HCEC 1CT (cell line): Measurements from ENCODE around the gene PRKCH.

Experiments
- DNase-seq: peaks from one replicate; pipeline ENCODE4 v3.0.0-alpha.2; 2017

The PRKCH gene

DNA sequence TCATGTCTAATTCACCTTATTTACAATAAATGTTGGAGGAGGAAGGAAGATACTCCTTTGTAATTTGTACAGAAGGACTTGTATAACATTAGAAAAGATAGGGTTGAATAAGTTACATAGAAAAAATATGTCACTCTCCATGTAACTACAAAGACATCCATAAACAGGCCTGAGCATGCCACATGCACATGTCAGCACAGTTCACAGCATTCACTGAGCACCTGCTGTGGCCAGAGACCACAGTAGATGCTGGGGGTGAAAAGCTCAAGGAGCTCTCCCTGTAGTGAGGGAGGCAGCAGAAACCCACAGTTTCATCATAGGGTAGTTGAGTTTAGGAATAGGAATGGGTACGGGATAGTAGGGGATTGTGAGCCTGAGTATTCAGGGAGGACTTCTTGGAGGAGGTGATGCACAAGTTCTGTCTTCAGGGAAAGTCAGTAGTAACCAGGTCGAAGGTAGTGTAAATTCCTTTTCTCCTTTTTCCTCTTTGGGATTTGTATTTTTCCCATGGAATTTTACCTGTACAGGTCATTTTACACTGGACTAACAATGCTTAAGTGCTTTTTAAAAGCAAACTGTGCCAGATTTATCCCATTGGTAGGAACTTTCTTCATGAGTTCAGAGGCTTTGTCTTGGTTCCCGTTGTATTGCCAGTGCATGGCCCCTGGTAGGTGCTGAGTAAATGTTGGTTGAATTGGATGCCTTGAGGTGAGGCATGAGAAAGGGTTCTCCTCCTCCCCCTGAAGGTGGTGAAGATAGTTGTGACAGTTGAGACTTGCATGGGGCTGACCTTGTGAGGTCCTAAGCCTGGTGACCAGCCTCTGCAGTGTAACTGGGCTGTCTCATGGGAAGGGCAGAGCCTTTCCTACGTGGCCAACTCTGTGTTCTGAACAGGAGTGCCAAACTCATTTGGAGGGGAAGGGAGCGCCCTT, 20.2 kb downstream of the PRKCH start:
- DNase-seq: no peak

GRCh38 chr14:61342486-61342885, 21.1 kb downstream of the PRKCH start:
- DNase-seq: no peak

DNA sequence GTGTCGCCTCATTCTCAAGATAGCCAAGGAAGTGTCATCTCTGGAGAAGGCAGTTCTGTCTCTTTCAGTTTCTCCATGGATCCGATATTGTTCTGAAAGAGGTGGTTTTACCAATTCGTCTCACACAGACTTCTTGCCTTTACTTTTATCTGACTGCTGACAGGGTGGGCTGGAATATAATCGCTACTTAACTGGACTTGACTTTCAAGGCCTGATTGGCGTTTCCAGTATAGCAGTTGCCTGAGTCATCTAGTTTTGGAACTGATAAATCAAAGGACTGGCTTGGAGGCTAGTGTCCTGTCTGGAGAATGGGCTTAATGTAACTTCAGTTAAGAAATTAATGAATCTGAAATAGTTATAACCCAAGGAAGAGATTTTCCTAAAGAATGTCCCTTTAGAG, 21.6 kb downstream of the PRKCH start:
- DNase-seq: no peak

- DNase-seq: no peak
Observed at GRCh38 chr14:61343471-61343870, 22.1 kb downstream of the PRKCH start.

GRCh38 chr14:61343991-61344405, 22.6 kb downstream of the PRKCH start:
- no peak for DNase-seq

DNA sequence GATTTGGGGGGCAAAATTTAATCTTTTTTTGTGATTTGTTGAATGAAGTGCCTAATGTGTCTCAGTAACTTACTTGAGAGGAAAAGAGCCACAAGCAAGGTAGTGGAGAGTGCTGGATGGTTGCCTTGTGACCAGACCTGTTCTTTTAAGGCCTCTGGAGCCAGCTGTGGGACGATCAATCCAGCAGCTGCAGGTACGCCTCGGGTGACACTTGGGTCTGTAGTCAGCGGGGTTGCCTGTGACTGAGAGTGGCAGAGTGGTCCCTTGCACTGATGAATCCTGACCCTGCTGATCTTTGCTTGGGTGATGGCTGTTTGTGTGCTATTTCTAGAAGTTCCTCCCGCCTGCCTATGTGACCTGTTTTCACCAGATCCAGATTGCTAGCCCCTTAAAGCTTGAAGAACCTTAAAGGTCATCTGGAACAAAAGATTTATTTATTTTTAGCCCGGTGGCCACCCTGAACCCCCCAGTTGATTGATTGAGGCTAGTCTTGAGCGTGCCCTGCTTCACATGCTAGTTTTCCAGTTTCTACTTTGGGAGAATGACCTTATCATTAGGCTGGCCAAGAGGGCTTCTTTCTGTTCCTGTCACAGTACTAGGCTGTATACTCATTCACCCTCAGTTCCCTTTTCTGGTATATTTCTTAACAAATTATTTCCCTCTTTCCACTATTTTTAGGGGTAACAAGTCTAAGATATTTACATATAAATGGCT, 23.2 kb downstream of the PRKCH start:
- DNase-seq: no peak

DNA sequence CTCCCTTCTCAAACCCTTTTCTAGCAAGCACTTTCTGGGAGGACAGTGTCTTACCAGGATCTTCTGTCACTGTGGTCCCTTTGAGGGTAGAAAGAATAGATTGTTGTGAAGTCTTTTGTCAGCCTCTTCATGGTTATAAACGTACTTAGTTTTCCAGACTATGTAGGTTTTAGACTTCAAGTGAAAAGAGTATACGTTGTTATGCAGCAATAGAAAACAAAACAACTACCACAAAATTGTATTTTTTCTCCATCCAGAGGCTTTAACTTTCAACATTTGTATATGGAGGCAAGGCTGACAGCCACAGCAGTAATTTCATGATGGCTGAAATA, 23.7 kb downstream of the PRKCH start:
- no peak for DNase-seq

DNA sequence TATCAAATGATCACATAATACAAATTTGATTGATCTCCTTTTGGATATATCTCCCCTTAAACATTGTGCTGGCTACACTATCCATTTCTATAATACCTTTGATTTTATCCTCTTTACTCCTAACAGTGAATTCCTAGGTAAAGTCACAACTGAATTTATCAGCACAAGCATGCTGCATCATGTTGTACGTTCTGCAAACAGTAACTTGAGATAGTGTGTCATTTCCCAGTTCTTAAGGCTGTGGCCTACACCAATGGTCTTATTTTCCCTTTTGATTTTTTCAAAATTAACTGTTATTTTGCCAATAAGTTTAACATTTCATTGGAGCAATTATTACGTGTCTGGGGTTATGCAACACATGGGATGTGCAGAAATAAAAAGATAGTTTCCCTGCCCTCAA, 24.8 kb downstream of the PRKCH start:
- no peak for DNase-seq

- no peak for DNase-seq
Observed at GRCh38 chr14:61346793-61347192, 25.4 kb downstream of the PRKCH start.

DNA sequence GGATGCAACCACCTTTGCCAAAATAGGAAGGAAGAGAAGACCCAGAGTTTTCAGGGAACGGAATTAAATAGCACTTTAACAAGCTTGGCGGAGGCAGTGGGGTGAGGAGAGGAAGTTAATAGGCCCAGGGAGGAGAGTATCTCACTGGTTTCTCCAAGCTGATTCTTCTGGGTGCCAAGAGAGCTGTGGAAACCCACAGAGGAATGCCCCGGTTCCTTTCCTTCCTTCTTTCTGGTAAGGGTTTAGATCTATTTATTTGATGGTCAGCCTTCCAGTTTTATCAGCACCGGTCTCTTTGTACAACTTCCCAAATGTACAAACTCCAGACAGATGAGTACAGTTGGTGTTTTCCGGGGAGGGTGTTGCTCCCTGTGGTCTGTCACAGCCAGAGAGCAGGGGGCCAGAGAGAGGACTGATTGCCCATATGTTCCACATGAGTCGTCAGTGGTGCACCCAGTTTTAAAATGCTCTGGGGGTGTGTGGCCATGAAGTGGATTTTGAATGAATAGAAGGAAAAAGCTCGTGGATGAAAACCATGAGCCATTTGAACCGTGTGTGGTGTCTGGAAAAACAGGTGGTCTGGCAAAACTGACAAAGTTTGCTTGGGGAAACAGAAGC, 26.6 kb downstream of the PRKCH start:
- DNase-seq: no peak

- DNase-seq: no peak
Observed at GRCh38 chr14:61350427-61351270, 29.3 kb downstream of the PRKCH start.

DNA sequence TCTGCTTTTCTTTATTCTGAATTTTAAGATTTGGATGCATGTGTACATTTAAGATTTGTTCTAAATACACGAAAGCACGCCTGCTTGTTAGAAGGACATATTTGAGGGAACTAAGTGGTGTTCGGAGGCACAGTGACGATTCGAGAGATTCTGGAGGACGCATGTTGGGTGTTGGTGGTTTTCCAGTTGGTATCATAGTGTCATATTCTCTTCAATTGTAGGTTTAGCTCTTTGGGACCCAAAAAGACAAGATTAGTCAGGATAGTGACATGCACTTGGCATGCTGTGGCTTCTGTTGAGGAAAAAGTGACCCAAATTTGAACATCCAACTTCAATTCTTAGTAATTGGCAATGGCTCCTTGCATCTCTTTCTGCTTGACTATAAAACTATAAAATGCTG, 30.1 kb downstream of the PRKCH start:
- no peak for DNase-seq

- no peak for DNase-seq
Observed at GRCh38 chr14:61355892-61356325, 34.5 kb downstream of the PRKCH start.

DNA sequence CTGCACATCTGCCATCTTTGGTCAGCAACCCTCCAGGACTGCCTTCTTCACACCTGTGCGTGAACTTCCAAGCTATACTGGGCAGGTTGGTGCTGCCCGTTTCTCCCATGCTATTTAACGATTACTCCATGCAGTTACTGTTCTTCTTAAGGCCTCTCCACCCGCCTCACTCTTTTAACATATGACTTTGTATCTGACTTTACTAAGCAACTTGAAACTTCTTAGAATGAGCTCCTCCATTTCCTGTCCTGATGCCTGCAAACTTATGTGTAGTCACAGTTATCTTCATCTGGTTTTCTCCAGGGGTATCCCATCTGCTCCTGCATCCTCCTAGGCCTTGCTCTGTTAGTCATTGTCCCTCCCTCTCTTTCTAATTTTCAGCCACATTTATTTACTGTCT, 35.7 kb downstream of the PRKCH start:
- no peak for DNase-seq

GRCh38 chr14:61358554-61359226, 37.3 kb downstream of the PRKCH start:
- DNase-seq: no peak

DNA sequence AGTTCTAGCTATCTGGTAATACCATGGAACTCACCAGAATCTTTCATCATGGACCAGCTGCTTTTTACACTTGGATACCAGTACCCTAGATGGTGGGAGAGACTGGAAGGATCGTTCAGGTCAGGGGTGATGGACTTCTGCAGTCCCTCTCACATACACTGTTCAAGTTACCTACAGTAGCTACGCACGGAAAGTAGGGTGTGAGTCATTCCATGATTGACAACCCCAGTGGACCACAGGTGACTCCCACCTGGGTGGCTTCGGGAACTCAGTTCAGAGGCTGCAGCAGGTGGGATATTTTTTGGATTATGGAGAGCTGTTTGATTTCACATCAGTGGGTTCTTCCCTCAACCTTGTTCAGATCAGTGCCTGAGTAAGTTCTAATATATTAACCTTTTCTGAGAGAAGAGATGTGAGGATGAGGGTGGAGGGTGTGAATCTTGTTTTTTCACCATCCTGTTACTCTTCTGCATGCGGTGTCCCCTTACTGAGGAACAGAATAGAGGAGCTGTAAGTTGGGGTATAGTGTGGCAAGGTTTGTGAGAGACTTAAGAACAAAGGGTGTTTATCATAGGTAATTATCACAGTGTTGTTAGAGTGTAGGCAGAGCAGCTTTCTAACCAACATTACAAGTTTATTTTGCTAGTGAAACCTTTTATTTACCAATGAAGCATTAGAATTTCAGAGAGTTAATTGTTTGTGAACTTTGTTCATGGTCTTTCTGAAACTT, 39.6 kb downstream of the PRKCH start:
- DNase-seq: no peak

DNA sequence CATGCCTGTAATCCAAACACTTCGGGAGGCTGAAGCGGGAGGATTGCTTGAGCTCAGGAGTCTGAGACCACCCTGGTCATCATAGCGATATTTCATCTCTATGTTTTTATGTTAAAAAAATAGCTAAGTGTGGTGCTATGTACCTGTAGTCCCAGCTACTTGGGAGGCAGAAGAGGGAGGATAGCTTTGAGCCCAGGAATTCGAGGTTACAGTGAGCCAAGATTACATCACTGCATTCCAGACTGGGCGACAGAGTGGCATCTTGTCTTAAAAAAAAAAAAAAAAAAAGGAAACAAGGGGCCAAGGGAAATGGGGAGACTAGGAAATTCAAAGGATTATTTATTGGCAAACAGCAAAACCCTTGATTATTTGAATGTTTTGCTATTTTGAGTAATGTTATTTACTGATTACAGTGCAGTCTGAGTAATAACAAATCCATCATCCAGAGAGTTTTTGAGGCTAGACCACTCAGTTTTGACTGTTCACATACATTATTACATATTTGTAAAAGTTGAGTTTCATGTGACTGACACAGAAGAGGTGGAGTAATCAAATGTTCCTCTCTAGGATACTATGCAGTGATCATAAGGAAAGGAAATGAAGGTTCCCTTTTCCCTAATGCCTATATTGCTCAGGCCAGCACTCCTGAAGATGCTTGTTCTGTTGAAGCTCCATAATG, 40.8 kb downstream of the PRKCH start:
- DNase-seq: no peak

DNA sequence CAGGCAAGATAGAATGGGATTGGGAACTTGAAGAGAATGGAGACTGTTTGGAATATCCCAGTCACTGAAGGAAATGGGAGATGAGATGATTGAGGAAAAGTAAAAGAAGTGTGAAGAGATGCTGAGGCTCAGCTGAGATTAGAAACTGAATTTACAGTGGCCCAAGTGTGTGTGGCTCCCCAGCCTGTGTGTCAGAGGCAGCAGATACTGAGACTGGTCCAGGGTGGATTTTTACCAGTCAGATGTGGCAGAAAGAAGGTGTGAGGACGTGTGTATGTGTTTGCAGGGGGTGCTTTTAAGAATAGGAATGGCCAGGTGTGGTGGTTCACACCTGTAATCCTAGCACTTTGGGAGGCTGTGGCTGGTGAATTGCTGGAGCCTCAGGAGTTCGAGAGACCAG, 42.9 kb downstream of the PRKCH start:
- no peak for DNase-seq

- DNase-seq: no peak
Observed at GRCh38 chr14:61365667-61366212, 44.4 kb downstream of the PRKCH start.

GRCh38 chr14:61368114-61368710, 46.8 kb downstream of the PRKCH start:
- DNase-seq: no peak
